ENCODE measurements around the gene SF3B1.
A peak's percentile ranks its signal among the peaks of the same experiment; 100 is the strongest.
"Not testable (repeated sequence)": the region's sequence is repeated elsewhere in the genome, so short reads cannot be mapped to it uniquely, and the experiment has no call there.

SF3B1 gene

GRCh38 chr2:197434541-197435513, at the start of gene SF3B1:
Gene SF3B1 (minus strand): TSS chr2:197435028. CDS start chr2:197434999, 29 bp downstream.
- peak; percentile 99 for DNase-seq

- not testable (repeated sequence) for DNase-seq
Observed at GRCh38 chr2:197484248-197484647, 49.4 kb upstream of the SF3B1 start.

- no peak for DNase-seq
Observed at GRCh38 chr2:197480165-197481036, 45.6 kb upstream of the SF3B1 start.

- no peak for DNase-seq
Observed at GRCh38 chr2:197477797-197478196, 43.0 kb upstream of the SF3B1 start.

- DNase-seq: no peak
Observed at GRCh38 chr2:197472166-197472565, 37.3 kb upstream of the SF3B1 start.

- DNase-seq: no peak
Observed at GRCh38 chr2:197464175-197464574, 29.3 kb upstream of the SF3B1 start.

- DNase-seq: no peak
Observed at GRCh38 chr2:197461057-197461456, 26.2 kb upstream of the SF3B1 start.

- DNase-seq: no peak
Observed at GRCh38 chr2:197460649-197461048, 25.8 kb upstream of the SF3B1 start.

- DNase-seq: no peak
Observed at GRCh38 chr2:197455428-197455827, 20.6 kb upstream of the SF3B1 start.

GRCh38 chr2:197454923-197455322, 20.1 kb upstream of the SF3B1 start:
- no peak for DNase-seq

- no peak for DNase-seq
Observed at GRCh38 chr2:197453914-197454398, 19.1 kb upstream of the SF3B1 start.

- DNase-seq: peak; percentile 99
Observed at GRCh38 chr2:197453123-197453913, 18.5 kb upstream of the SF3B1 start, which contains the start of gene COQ10B. Gene COQ10B (plus strand): TSS chr2:197453552. CDS start chr2:197453561, 9 bp downstream.

GRCh38 chr2:197452754-197453122, 17.9 kb upstream of the SF3B1 start:
- DNase-seq: no peak

GRCh38 chr2:197450935-197451358, 16.1 kb upstream of the SF3B1 start:
- DNase-seq: not testable (repeated sequence)

- no peak for DNase-seq
Observed at GRCh38 chr2:197450465-197450864, 15.6 kb upstream of the SF3B1 start.

- DNase-seq: no peak
Observed at GRCh38 chr2:197446844-197447243, 12.0 kb upstream of the SF3B1 start.

GRCh38 chr2:197445746-197446145, 10.9 kb upstream of the SF3B1 start:
- no peak for DNase-seq

- no peak for DNase-seq
Observed at GRCh38 chr2:197442857-197443256, 8.0 kb upstream of the SF3B1 start.

GRCh38 chr2:197437380-197437779, 2.6 kb upstream of the SF3B1 start:
- no peak for DNase-seq

GRCh38 chr2:197435598-197436420, 981 bp upstream of the SF3B1 start:
- no peak for DNase-seq

- DNase-seq: no peak
Observed at GRCh38 chr2:197433780-197434438, 919 bp downstream of the SF3B1 start.

All from stimulated activated naive CD4-positive, alpha-beta T cell treated with Interleukin-2 at 50 U/mL for 16 hours (primary cell).